Measurements from ENCODE around the gene POLR2E.

- TF ChIP-seq, protein P1, sequence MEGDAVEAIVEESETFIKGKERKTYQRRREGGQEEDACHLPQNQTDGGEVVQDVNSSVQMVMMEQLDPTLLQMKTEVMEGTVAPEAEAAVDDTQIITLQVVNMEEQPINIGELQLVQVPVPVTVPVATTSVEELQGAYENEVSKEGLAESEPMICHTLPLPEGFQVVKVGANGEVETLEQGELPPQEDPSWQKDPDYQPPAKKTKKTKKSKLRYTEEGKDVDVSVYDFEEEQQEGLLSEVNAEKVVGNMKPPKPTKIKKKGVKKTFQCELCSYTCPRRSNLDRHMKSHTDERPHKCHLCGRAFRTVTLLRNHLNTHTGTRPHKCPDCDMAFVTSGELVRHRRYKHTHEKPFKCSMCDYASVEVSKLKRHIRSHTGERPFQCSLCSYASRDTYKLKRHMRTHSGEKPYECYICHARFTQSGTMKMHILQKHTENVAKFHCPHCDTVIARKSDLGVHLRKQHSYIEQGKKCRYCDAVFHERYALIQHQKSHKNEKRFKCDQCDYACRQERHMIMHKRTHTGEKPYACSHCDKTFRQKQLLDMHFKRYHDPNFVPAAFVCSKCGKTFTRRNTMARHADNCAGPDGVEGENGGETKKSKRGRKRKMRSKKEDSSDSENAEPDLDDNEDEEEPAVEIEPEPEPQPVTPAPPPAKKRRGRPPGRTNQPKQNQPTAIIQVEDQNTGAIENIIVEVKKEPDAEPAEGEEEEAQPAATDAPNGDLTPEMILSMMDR (IDR thresholded peaks at IDR 0.05; ENCODE audit: insufficient read depth, low read length): no peak
- TF ChIP-seq, protein P2, sequence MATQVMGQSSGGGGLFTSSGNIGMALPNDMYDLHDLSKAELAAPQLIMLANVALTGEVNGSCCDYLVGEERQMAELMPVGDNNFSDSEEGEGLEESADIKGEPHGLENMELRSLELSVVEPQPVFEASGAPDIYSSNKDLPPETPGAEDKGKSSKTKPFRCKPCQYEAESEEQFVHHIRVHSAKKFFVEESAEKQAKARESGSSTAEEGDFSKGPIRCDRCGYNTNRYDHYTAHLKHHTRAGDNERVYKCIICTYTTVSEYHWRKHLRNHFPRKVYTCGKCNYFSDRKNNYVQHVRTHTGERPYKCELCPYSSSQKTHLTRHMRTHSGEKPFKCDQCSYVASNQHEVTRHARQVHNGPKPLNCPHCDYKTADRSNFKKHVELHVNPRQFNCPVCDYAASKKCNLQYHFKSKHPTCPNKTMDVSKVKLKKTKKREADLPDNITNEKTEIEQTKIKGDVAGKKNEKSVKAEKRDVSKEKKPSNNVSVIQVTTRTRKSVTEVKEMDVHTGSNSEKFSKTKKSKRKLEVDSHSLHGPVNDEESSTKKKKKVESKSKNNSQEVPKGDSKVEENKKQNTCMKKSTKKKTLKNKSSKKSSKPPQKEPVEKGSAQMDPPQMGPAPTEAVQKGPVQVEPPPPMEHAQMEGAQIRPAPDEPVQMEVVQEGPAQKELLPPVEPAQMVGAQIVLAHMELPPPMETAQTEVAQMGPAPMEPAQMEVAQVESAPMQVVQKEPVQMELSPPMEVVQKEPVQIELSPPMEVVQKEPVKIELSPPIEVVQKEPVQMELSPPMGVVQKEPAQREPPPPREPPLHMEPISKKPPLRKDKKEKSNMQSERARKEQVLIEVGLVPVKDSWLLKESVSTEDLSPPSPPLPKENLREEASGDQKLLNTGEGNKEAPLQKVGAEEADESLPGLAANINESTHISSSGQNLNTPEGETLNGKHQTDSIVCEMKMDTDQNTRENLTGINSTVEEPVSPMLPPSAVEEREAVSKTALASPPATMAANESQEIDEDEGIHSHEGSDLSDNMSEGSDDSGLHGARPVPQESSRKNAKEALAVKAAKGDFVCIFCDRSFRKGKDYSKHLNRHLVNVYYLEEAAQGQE (IDR thresholded peaks at IDR 0.05; ENCODE audit: insufficient replicate concordance, low read depth): no peak
- TF ChIP-seq POLR2AphosphoS5 (IDR thresholded peaks at IDR 0.05; ENCODE audit: low read depth): no peak
- no peak for TF ChIP-seq GABPA (IDR thresholded peaks at IDR 0.05; ENCODE audit: low read depth)
- TF ChIP-seq SPI1 (IDR thresholded peaks at IDR 0.05; ENCODE audit: borderline replicate concordance, low read depth): no peak
These were observed 37.6 kb upstream of the POLR2E start for GRCh38 chr19:1132552-1133383.
